Measurements from ENCODE around the gene SNF8. TPM values are rescaled to one million over a fixed set of nuclear protein-coding genes. Genes with fewer than 3 reads are reported as not detected.

The SNF8 gene
- 371 TPM for total RNA-seq (2021; ENCODE audit: unreplicated experiment)
- 299 TPM for polyA plus RNA-seq (2012; ENCODE audit: insufficient read length)
- Bru-seq, nascent RNA: percentile 93 among the genes with signal in this experiment
- percentile 93 among the genes with signal in this experiment for BruChase-seq, experiment 1, labeled RNA remaining after a 2-hour chase
- BruChase-seq, experiment 2, labeled RNA remaining after a 6-hour chase: percentile 88 among the genes with signal in this experiment
- long read RNA-seq, transcript SNF8-201 (8 exons, 951 nt): minor isoform, 13 of 361 reads
- long read RNA-seq, transcript SNF8-202 (8 exons, 2,319 nt): major isoform, 288 of 361 reads
- long read RNA-seq, partial matches to known transcripts: 10 of 361 reads
- long read RNA-seq, other reads (novel, unspliced or antisense): 40 of 361 reads

GRCh38 chr17:48944515-48945260, at the start of gene SNF8:
Gene SNF8 (minus strand): TSS chr17:48944842. CDS start chr17:48944734, 108 bp downstream.
- ATAC-seq (peak; percentile 98), DNase-seq (ENCODE audit: low read depth, low spot score) (no peak)
- peak within 1 kb of the TSS; percentile 98 for H3K27ac ChIP-seq (ENCODE audit: low read length)
- intact Hi-C loops (cut with micrococcal nuclease; ENCODE audit: unreplicated experiment): loop anchor here (2.0 kb wide), 1 partner anchor 28 kb away; no protein-coding TSS in a partner anchor
- in situ Hi-C loops (cut with HindIII; ENCODE audit: low pct_unique_long_range_greater_than_20kb, low sequenced_read_pairs): no loop called here
- no peaks in the 10 kb centered on the region for H3K27me3 ChIP-seq (ENCODE audit: control insufficient read depth, insufficient read depth, low read length)
- ChIA-PET CTCF (interaction anchor here (0.5 to 1.6 kb wide), 2 partner anchors 12 to 88 kb away, joined by 6 to 9 read pairs; no protein-coding TSS in a partner anchor), POLR2A (interaction anchor here (0.5 to 1.2 kb wide), 7 partner anchors 9 to 418 kb away, joined by 3 to 12 read pairs (median 3); no protein-coding TSS in a partner anchor)
- no peaks in the 10 kb centered on the region for H3K9me3 ChIP-seq (ENCODE audit: control insufficient read depth, insufficient read depth, low read depth, low read length)
- peaks cover 10% of the 10 kb centered on the region for H3K4me1 ChIP-seq (ENCODE audit: control insufficient read depth, insufficient read depth, low read length)
- H3K4me3 ChIP-seq (ENCODE audit: low read depth in 2 of 2, low read length in 2 of 2): peak within 1 kb of the TSS; percentile 60 to 100
- BruUV-seq (replicated peaks): no TSS peak
- TF ChIP-seq, protein P1, sequence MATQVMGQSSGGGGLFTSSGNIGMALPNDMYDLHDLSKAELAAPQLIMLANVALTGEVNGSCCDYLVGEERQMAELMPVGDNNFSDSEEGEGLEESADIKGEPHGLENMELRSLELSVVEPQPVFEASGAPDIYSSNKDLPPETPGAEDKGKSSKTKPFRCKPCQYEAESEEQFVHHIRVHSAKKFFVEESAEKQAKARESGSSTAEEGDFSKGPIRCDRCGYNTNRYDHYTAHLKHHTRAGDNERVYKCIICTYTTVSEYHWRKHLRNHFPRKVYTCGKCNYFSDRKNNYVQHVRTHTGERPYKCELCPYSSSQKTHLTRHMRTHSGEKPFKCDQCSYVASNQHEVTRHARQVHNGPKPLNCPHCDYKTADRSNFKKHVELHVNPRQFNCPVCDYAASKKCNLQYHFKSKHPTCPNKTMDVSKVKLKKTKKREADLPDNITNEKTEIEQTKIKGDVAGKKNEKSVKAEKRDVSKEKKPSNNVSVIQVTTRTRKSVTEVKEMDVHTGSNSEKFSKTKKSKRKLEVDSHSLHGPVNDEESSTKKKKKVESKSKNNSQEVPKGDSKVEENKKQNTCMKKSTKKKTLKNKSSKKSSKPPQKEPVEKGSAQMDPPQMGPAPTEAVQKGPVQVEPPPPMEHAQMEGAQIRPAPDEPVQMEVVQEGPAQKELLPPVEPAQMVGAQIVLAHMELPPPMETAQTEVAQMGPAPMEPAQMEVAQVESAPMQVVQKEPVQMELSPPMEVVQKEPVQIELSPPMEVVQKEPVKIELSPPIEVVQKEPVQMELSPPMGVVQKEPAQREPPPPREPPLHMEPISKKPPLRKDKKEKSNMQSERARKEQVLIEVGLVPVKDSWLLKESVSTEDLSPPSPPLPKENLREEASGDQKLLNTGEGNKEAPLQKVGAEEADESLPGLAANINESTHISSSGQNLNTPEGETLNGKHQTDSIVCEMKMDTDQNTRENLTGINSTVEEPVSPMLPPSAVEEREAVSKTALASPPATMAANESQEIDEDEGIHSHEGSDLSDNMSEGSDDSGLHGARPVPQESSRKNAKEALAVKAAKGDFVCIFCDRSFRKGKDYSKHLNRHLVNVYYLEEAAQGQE (IDR thresholded peaks at IDR 0.05; ENCODE audit: insufficient read depth in 1 of 2, low read depth in 2 of 2, low read length in 1 of 2): peak in 1 of 2 experiments; percentile 22; a peak in 1 of 4 replicates
- TF ChIP-seq POLR2AphosphoS5 (IDR thresholded peaks at IDR 0.05; ENCODE audit: low read depth, low read length): peak; percentile 97
- TF ChIP-seq, protein P2, sequence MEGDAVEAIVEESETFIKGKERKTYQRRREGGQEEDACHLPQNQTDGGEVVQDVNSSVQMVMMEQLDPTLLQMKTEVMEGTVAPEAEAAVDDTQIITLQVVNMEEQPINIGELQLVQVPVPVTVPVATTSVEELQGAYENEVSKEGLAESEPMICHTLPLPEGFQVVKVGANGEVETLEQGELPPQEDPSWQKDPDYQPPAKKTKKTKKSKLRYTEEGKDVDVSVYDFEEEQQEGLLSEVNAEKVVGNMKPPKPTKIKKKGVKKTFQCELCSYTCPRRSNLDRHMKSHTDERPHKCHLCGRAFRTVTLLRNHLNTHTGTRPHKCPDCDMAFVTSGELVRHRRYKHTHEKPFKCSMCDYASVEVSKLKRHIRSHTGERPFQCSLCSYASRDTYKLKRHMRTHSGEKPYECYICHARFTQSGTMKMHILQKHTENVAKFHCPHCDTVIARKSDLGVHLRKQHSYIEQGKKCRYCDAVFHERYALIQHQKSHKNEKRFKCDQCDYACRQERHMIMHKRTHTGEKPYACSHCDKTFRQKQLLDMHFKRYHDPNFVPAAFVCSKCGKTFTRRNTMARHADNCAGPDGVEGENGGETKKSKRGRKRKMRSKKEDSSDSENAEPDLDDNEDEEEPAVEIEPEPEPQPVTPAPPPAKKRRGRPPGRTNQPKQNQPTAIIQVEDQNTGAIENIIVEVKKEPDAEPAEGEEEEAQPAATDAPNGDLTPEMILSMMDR (IDR thresholded peaks at IDR 0.05): no peak
- TF ChIP-seq TCF7L2 (IDR thresholded peaks at IDR 0.05; ENCODE audit: low read depth, low read length): no peak; the same call in 1 of the 2 replicates
- peak; percentile 99 for TF ChIP-seq SIN3A (IDR thresholded peaks at IDR 0.05; ENCODE audit: borderline replicate concordance, insufficient read depth, low read depth, low read length)
- H3K36me3 ChIP-seq (ENCODE audit: control insufficient read depth, insufficient read depth, low read length): peaks cover 5% of the 10 kb centered on the region; the same call in 1 of the 2 replicates

DNA sequence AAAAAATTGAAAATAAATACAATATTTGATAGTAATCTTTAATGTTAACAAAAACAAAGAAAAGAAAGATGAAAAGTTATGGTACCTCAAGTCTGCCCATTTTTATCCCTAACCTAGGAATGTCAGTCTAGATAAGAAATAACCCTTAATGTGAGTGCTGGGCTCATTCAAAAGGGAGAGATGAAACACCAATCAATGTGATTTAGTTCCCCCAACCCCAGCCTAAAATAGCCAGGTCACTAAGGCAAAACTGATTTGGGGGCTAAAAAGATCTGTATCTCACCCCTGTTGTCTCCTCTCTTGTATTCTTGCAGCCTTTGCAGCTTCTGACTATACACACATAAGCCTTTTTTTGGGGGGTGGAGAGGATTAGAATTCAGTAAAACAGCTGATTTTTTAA, 49.3 kb upstream of the SNF8 start:
- H3K27me3 ChIP-seq (ENCODE audit: control insufficient read depth, insufficient read depth, low read length): no peaks in the 10 kb centered on the region
- ChIA-PET CTCF (no interaction called here), POLR2A (no interaction called here)
- in situ Hi-C loops (cut with HindIII; ENCODE audit: low pct_unique_long_range_greater_than_20kb, low sequenced_read_pairs) (no loop called here), intact Hi-C loops (cut with micrococcal nuclease; ENCODE audit: unreplicated experiment) (no loop called here)
- H3K4me1 ChIP-seq (ENCODE audit: control insufficient read depth, insufficient read depth, low read length): peaks cover 44% of the 10 kb centered on the region
- DNase-seq (ENCODE audit: low read depth, low spot score): no peak
- H3K9me3 ChIP-seq (ENCODE audit: control insufficient read depth, insufficient read depth, low read depth, low read length): no peaks in the 10 kb centered on the region
- H3K36me3 ChIP-seq (ENCODE audit: control insufficient read depth, insufficient read depth, low read length): no peaks in the 10 kb centered on the region
- TF ChIP-seq SIN3A (IDR thresholded peaks at IDR 0.05; ENCODE audit: borderline replicate concordance, insufficient read depth, low read depth, low read length) (no peak), POLR2AphosphoS5 (IDR thresholded peaks at IDR 0.05; ENCODE audit: low read depth, low read length) (no peak), TCF7L2 (IDR thresholded peaks at IDR 0.05; ENCODE audit: low read depth, low read length) (no peak)
- TF ChIP-seq, protein P1 (IDR thresholded peaks at IDR 0.05; ENCODE audit: insufficient read depth in 1 of 2, low read depth in 2 of 2, low read length in 1 of 2): no peak
- TF ChIP-seq, protein P2 (IDR thresholded peaks at IDR 0.05): no peak
- peak overlapping the region; percentile 97; the same call in 1 of the 2 replicates for H3K27ac ChIP-seq (ENCODE audit: low read length)
- ATAC-seq: no peak
- BruUV-seq (replicated peaks): no TSS peak
- H3K4me3 ChIP-seq (ENCODE audit: low read depth in 2 of 2, low read length in 2 of 2): no peak overlapping the region
